ENCODE data around the gene PCDH15.

The PCDH15 gene

DNA sequence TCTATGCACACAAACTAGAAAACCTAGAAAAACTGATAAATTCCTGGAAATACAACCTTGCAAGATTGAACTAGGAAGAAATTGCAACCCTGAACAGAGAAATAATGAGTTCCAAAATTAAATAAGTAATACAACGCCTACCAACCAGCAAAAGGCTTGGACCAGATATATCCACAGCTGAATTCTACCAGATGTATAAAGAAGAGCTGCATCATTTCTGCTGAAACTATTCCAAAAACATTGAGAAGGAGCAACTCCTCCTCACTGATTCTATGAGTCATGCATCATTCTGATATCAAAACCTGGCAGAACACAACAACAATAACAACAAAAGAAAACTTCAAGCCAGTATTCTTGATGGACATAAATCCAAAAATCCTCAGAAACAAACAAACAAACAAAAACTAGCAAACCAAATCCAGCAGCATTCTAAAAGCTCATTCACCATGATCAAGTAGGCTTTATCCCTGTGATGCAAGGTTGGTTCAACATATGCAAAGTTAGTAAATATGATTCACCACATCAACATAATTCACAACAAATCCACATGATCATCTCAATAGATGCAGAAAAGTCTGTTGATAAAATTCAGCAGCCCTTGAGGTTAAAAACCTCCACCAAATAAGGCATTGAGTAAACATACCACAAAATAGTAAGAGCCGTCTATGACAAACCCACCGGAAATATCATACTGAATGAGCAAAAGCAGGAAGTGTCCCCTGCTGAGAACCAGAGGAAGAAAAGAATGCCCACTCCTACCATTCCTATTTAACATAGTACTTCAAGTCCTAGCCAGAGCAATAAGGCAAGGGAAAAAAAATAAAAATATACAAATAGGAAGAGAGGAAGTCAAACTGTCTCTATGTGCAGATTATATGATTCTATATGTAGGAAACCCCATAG lies 98.2 kb downstream of the PCDH15 start:
- no peak for DNase-seq

DNA sequence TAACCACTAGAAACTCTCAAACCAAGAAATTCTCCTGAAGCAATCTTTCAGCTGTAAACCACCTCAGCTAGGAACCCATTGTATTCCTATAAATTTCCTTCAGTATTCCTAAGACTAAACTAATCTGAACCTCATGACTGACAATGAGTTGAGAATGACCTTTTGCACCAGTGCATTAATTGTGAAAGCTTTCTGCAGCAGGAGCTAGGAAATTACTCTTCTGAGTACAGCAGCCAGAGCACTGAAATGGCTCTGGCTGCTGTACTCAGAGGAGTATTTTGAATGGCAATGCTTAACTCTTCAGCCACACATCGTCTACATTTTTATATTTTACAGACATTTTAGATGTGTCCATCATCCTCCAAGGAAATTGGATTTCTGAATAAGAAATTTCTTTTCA lies 109.7 kb downstream of the PCDH15 start:
- DNase-seq, result no peak

DNA sequence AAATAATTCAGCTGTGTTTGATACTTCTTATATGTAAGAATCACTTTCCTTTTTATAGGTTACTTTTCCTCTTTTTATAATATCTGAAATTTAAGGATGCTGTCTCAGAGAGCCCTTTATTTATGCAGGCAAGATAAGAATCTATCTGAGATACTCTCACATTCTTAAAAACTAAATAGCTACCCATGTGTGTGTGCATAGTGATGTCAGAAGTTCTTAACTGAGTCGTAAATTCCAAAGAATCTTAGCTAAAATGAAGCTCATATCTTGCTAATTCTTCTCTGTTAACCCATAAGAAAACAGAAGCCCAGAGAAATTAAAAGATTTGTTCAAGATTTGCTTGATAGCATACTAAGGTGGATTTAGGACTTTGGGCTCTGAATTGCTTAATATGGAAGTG lies 118.5 kb downstream of the PCDH15 start:
- DNase-seq, result no peak

DNA sequence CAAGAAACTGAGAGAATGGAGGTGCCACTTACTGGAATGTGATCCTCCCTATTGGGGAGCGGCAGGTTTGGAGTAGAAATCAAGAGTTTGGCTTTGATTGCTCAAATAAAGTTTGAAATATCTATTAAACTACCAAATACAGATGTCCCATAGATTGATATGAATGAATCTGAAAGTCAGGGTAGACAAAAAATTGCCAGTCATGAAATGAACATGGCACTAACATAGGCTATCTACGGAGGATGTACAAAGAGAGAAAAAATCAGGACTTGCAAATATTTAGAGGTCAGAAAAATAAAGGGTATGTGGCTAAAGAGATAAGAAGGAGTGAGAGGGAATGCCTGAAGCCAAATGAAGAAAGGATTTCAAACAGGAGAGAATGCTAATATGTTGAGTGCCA lies 119.9 kb downstream of the PCDH15 start:
- DNase-seq, result no peak

DNA sequence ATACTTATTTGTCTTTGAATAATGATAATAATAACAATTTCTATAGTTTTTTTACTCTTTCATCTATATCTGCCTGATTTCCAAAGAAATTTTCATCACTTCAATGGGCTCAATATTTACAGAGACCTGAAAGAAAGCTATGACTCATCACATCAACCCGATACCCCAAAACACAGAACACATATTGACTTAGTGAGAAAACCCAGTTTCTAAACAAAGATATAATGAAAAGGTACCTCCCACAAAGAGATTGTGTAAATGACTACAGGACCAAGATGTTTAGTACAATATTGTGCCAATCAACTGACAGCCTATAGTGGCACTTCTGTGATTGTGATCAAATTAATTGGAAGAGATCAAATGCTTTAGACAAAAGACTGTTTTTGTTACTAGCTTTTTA lies 133.9 kb downstream of the PCDH15 start:
- no peak for DNase-seq

DNA sequence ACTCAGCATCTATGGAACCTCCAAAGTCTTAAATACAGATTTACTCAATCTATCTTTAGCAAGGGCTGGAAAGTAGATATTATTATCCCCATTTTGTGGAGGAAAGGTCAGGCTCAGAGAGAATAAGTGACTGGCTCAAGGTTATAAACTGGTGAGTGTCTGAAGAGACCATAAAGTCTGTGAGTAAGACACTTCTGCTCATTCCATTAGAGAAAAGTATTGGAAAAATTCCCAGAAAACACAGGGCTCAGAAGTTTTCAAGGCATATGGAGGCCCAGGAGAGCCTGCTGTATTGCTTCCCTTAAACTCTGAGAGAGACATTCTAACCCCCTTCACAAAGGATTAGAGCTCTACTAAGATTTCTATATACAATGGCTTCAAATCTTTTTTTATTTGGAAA lies 134.8 kb downstream of the PCDH15 start:
- no peak for DNase-seq

DNA sequence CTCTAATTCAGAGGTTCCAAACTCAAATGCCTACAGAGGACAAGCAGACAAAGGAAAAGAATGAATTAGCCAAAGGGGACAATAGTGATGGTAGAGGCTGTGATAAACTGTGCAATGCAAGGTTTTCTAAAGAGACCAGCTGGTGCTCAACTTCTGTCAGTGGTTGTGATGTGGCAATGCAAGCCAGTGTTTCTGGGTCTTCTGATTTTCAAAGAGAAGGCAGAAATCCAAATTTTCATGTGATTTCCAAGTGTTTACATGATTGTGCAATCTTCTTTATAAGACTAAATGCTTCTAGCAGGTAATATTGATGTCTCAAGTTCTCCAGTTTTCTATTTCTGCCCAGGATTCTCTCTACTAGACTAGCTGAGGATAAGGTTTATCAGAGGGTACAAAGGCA lies 135.9 kb downstream of the PCDH15 start:
- DNase-seq, result no peak

DNA sequence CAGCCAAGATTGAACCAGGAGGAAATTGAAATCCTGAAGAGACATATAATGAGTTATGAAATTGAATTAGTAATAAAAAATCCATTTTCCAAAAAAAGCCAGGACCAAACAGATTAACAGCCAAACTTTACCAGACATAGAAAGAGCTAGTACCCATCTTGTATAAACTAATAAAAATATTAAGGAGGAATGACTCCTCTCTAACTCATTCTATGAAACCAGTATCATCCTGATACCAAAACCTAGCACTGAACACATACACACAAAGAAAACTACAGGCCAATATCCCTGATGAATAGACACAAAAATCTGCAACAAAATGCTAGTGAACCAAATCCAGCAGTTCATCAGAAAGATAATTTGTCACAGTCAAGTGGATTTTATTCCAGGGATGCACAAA lies 140.6 kb downstream of the PCDH15 start:
- no peak for DNase-seq

DNA sequence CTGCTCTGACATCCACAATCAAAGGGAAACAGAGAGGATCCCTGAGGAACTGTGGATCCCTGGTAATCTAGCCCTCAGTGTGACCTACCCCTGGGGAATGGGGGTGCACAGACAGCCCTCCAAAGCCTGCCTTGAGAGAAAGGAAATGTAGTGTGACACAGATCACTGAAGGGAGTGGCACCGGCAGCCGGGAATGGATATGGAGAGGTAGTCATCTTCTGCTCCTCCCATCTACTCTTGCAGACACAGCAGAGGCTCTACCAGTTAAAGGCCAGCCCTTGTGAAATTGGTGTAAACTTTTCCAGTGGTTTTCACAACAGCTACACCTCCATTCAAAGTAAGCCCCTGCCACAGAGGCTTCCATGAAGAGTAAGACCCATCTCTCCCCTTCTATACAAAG lies 144.4 kb downstream of the PCDH15 start:
- no peak for DNase-seq

DNA sequence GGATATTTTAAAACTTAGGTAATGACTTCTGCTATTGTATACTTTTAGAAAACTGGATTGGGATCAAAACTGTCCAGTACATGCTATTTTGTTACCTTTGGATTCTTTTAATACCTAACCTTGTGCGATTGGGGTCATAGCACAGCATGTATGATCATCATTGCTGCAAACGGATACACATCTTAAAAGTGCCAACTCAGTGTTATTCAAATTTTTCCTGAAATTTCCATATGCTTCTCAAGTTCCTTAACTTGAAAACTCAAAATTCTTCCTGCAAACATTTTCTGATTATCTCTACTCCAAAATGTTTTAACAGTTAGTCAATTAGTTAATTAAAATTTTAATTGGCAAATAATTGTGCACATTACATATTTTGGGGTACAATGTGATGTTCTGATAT lies 147.5 kb downstream of the PCDH15 start:
- DNase-seq, result no peak

DNA sequence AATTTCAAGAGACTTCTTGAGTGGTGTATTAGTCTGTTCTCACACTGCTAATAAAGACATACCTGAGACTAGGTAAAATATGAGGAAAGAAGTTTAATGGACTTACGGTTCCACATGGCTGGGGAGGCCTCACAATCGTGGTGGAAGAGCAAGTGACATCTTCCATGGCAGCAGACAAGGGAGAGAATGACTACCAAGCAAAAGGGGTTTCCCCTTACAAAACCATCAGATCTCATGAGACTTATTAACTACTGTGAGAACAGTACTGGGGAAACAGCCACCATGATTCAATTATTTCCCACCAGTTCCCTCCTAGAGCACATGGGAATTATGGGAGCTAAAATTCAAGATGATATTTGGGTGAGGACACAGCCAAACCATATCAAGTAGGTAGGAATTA lies 150.5 kb downstream of the PCDH15 start:
- DNase-seq, result no peak

DNA sequence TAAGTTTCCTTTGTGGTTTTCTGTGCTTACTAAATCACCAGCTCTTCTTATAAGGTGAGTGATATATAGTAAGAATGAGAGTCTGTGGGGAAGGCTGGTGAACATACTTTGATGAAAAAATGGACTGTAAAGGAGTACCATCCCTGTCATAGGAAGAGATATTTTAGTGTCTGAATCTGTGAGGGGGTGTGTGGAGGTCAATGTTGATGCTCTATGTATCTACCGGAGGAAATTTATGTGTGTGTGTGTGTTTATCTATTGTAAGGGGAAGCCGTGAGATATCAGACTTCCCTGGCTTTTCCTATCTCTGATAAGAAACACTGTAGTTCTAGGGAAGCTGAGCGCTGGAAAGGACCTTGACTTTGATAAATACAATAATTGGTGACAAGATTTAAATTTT lies 179.0 kb downstream of the PCDH15 start:
- DNase-seq, result peak; percentile 1

DNA sequence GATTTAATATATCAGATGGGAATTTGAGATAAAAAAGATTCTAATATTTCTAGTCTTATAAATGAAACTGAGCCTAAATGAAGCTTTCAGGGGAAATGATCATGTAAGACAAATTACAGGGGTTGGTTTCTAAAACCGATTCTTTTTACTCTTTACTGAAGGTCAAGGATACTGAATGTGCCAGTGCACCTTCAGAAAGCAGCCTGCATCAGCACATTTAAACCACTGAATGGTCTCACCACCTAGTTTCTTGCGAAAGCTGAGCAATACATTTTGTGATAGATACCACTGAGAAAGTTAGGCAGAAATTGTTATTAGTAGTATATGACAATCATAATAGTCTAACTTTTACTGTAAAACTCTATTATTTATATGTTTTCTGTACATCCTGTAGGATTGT lies 180.7 kb downstream of the PCDH15 start:
- DNase-seq, result no peak

DNA sequence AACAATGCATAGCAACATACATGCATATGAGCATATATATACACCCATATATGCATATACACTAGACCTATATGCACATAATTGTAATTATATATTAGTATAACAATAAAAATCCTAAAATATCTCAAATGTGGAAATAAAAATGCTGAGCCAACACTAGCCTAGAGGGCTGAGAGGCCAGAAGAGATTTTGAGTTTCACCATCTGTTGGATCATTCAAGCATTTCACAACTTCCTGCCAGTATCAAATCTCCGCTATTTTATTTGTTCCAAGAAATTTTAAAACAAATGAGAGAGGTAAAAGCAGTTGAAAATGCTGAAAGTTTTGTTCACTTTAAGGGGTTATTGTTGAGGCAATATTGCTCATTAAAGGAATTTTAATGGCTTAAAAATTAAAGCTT lies 187.0 kb downstream of the PCDH15 start:
- DNase-seq, result peak; percentile 1

DNA sequence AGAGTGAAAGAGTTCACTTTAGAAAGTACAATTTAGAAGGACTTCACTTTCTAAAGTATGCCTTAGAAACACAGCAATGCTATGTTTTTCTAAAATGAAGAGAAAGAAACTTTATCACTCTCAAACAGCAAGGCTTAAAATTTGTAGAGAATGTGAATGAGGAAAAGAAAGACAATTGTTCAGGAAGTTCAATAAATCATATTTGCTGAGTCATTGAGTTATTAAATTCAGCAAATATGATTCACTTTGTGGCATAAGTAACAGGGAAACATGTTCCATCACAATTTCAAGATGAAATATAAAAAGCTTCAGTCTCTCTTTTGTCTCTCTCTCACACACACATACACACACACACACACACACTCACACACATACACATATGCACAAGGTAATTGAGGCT lies 187.9 kb downstream of the PCDH15 start:
- peak; percentile 5 for DNase-seq

DNA sequence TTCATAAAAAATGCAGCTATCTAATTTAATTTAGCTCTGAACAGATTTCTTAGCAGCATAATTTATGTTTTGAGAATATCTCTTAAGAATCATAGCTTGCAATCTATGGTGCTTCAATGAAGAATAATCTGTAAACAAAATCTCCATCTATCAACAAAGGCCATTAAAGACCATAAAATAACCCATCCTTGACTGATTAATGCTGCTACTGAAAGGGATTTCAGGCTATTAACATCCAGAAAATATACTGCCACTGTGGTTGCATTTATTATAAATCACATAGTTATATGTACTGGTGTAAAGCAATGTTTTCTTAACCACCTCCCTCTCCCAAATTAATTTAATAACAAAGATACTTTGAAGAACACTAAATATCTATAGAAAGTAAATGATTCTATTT lies 191.6 kb downstream of the PCDH15 start:
- no peak for DNase-seq

DNA sequence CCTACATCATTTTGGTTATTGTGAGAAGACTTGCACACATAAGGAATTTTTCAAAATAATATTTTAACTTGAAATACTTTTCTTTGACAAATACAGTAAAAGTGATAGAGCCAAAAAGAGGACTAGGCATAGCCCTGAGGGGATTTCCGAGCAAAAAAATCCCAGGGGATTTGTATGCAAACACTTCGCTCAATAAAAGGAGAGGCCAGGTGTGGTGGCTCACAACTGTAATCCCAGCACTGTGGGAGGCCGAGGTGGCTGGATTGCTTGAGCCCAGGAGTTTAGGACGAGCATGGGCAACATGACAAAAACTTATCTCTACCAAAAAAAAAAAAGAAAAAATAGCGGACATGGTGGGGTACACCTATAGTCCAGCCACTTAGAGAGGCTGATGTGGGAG lies 193.0 kb downstream of the PCDH15 start:
- no peak for DNase-seq

DNA sequence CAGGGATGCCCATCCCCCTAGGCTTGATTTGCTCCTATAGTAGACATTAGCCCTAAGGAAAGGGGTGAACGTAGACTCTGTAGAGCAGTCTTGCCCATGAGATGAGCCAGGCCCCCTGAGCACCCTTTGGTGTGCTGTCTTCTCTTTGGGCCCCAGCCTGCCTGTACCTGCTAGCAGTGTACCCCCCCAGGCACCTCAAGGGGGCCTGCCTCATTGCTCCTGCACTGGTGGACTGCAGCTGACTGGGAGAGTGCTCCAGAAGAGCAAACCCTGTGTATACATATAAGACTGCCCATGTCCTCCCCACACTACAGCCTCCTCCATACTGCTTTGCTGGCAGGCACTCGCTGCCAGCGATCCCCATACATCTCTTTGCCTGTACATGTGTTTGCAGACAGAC lies 206.7 kb downstream of the PCDH15 start:
- DNase-seq, result no peak

DNA sequence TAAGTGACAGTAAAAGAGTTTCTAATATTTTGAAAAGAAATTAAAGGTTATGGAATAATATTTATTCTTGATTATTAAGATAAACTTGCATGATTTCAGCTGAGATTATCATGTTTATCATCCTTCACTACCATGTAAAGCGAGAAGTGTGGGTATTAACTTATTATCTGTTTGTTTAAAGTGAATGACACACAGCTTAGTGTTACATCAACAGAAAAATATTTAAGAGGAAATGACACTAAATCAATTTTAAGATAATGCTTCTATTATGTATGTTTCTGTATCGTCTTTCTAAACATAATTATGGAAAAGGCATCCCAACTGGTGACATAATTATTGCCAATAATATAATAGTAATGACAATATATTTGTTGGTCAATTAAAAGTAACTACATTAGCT lies 213.1 kb downstream of the PCDH15 start:
- no peak for DNase-seq

DNA sequence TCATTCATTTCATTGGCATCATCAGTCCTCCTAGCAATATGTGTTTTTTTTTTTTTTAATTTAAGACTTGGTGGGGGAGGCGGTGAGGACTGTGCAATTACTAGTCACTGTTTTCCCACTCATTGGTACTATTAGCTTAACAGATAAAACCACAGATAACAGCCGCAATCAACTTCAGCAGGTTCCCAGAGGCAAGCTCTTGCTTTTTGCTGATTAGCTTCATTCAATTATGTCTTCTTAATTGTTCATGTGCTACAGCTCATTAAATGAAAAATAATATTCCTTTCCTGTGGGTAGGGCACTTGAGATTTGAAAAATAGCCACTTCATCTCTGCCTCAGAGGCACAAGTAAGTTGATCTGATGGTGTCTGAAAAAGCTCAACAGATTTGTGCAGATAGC lies 215.5 kb downstream of the PCDH15 start:
- peak; percentile 5 for DNase-seq

DNA sequence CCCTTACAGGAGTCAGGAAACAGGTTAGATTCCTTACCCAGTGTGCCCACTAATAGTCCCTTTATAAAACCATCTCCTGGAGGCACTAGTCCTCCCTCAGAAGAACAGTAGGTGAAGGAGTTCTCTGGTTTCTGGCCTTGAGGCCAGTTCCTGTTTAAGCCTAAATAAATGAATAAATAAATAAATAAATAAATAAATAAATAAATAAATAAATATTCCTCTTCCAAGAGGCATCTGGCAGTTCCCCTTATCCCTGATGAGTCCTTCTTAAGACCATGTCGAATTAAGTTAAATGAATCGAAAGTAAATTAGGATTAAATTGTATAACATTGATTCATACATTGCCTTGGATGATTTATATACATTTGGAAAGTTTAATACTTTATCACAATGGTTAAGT lies 223.3 kb downstream of the PCDH15 start:
- no peak for DNase-seq

DNA sequence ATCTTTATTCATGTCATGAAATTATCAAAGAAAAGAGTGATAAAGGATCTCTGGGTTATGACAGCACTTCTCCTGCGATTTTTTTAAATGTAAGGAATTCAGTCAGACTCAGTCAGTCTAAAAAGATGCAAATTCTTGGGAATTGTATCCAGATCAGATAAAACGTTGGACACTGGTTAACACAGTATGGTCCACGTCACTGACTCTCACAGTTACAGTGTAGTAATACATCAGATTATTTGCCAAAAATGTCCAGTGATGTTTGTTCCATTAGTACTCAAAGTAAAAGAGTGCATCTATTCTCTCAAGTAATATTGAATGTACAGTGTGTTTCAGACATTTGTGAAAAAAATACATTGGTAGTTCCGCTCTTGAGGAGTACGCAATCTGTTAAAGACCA lies 224.5 kb downstream of the PCDH15 start:
- DNase-seq, result no peak

DNA sequence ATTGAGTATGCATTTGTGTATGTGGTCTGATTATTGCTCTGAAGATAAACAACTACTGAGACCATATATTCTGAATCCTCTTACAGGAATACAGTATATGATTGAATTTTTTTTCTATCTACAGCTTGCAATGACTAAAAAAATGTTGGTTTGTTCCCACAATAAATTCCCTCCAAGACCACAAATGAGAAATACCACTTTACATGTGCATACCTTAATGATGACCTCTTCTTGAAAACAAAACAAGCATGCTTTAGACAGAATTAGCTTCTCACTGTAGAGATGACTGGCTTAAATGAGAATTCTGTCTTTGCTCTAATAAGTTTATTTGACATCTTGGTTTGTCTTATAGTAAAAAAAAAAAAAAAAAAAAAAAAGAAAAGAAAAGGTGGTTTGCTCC lies 241.5 kb downstream of the PCDH15 start:
- DNase-seq, result no peak

DNA sequence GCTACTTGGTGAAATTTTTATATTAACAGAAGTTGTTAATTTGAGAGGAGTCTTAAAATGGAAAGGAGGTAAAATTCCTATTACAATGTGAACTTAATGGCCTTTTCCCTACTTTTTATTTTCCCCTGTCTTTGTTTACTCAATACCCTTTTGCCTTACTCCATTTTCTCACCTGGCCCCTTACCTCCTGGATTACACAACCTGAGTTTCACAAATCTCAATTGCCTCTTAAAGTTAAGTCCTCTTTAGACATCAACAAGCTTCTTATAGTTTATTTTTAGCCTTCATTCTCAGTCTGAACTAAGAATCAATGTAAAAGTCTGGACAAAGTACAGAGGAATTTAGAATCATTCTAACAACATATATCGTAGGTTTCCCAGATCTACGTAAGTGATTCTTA lies 247.0 kb downstream of the PCDH15 start:
- DNase-seq, result no peak

DNA sequence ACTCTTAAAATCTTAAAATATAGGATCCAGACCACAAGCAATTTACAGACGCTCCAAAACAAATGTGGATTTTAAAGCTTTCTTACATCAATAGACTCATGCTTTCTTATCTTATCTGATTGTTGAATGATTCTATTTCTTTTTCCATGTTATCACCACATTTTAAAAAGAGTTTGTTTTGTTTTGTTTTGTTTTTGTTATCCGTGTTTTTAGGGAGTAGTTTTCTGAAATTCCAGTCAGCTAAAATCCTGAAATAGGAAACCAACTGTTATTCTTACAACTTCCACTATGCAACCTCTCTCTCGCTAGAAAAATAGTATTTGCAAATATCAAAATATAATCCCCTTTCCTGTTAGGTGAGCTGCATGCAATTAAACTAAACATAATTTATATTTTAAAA lies 251.0 kb downstream of the PCDH15 start:
- DNase-seq, result no peak
